ENCODE results near the gene GOLGA3. TPM values are rescaled to one million over a fixed set of nuclear protein-coding genes. Genes with fewer than 3 reads are reported as not detected.

Gene GOLGA3
- polyA plus RNA-seq, 1 donor (not counting 4 experiments of a cell fraction or from before 2014, with no cell fraction given): 11.0 TPM

- Histone ChIP-seq H3K4me3 (ENCODE audit: control insufficient read depth in 2 of 3, extremely low read depth in 1 of 3, insufficient read depth in 2 of 3, low read depth in 1 of 3, low read length in 3 of 3) (no peak overlapping the region), H3K4me1 (ENCODE audit: control insufficient read depth, extremely low read depth, insufficient read depth, low read length) (no peaks in the 10 kb centered on the region), H4K20me1 (ENCODE audit: control insufficient read depth, extremely low read depth, insufficient read depth, low read length) (peaks cover 5% of the 10 kb centered on the region), H3K9ac (ENCODE audit: control insufficient read depth, extremely low read depth, insufficient read depth, low read length) (no peak overlapping the region), H2AFZ (ENCODE audit: control insufficient read depth, low read length) (no peak overlapping the region), H3K79me2 (ENCODE audit: control insufficient read depth, insufficient read depth, low read length) (no peaks in the 10 kb centered on the region), H3K9me3 (ENCODE audit: control insufficient read depth, low read depth, low read length) (no peaks in the 10 kb centered on the region), H3K27me3 (ENCODE audit: control insufficient read depth, extremely low read depth, insufficient read depth, low read length) (no peaks in the 10 kb centered on the region), H3K36me3 (ENCODE audit: control insufficient read depth in 2 of 2, extremely low read depth in 1 of 2, insufficient read depth in 2 of 2, low read length in 2 of 2) (peaks cover 19 to 30% of the 10 kb centered on the region in 2 experiments), H3K4me2 (ENCODE audit: control insufficient read depth, extremely low read depth, insufficient read depth, low read depth, low read length) (no peak overlapping the region), H3K9me1 (ENCODE audit: control insufficient read depth, extremely low read depth, insufficient read depth, low read length) (no peaks in the 10 kb centered on the region), H3K27ac (ENCODE audit: control insufficient read depth, insufficient read depth, low read length) (no peak overlapping the region)
- FAIRE-seq (no peak), DNase-seq (ENCODE audit: low read depth, low spot score) (no peak)
- dilution Hi-C loops (cut with MboI; ENCODE audit: extremely low pct_ligation_motif_present, low sequenced_read_pairs): no loop called here
- TF ChIP-seq EZH2 (IDR thresholded peaks at IDR 0.05; ENCODE audit: low read length): no peak
- TF ChIP-seq CTCF (optimal IDR thresholded peaks at IDR 0.05 in 1 of 3, IDR thresholded peaks at IDR 0.05 in 1 of 3, conservative IDR thresholded peaks at IDR 0.05 in 1 of 3; ENCODE audit: extremely low read depth in 1 of 3, insufficient read depth in 2 of 3, low read length in 3 of 3): no peak
These were observed 11.9 kb upstream of the GOLGA3 start for GRCh38 chr12:132840536-132840935.

DNA sequence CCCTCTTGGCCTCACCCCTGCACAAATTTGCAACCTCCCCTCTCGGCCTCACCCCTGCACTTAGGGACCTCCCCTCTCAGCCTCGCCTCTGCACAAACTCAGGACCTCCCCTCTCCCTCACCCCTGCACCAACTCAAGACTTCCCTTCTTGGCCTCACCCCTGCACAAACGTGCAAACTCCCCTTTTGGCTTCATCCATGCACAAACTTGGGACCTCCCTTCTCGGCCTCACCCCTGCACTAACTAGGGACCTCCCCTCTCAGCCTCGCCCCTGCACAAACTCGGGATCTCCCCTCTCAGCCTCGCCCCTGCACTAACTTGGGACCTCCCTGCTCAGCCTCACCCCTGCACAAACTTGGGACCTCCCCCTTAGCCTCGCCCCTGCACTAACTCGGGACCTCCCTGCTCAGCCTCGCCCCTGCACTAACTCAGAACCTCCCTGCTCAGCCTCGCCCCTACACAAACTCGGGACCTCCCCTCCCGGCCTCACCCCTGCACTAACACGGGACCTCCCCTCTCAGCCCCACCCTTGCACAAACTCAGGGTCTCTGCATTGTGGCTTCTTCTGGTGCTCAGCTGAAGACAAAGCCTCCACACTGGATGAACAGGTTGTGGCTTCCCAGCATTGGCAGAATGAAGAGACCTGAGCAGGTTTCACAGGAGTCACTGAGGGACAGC, 11.0 kb upstream of the GOLGA3 start:
- Histone ChIP-seq H3K4me1 (ENCODE audit: control insufficient read depth, extremely low read depth, insufficient read depth, low read length) (no peaks in the 10 kb centered on the region), H3K9ac (ENCODE audit: control insufficient read depth, extremely low read depth, insufficient read depth, low read length) (no peak overlapping the region), H4K20me1 (ENCODE audit: control insufficient read depth, extremely low read depth, insufficient read depth, low read length) (peaks cover 5% of the 10 kb centered on the region), H3K27ac (ENCODE audit: control insufficient read depth, insufficient read depth, low read length) (no peak overlapping the region), H3K9me3 (ENCODE audit: control insufficient read depth, low read depth, low read length) (no peaks in the 10 kb centered on the region), H3K79me2 (ENCODE audit: control insufficient read depth, insufficient read depth, low read length) (no peaks in the 10 kb centered on the region), H3K36me3 (ENCODE audit: control insufficient read depth in 2 of 2, extremely low read depth in 1 of 2, insufficient read depth in 2 of 2, low read length in 2 of 2) (peaks cover 18 to 30% of the 10 kb centered on the region in 2 experiments), H3K27me3 (ENCODE audit: control insufficient read depth, extremely low read depth, insufficient read depth, low read length) (no peaks in the 10 kb centered on the region), H2AFZ (ENCODE audit: control insufficient read depth, low read length) (no peak overlapping the region), H3K4me3 (ENCODE audit: control insufficient read depth in 2 of 3, extremely low read depth in 1 of 3, insufficient read depth in 2 of 3, low read depth in 1 of 3, low read length in 3 of 3) (no peak overlapping the region), H3K9me1 (ENCODE audit: control insufficient read depth, extremely low read depth, insufficient read depth, low read length) (no peaks in the 10 kb centered on the region), H3K4me2 (ENCODE audit: control insufficient read depth, extremely low read depth, insufficient read depth, low read depth, low read length) (no peak overlapping the region)
- DNase-seq (ENCODE audit: low read depth, low spot score): no peak
- no peak for TF ChIP-seq CTCF (optimal IDR thresholded peaks at IDR 0.05 in 1 of 3, IDR thresholded peaks at IDR 0.05 in 1 of 3, conservative IDR thresholded peaks at IDR 0.05 in 1 of 3; ENCODE audit: extremely low read depth in 1 of 3, insufficient read depth in 2 of 3, low read length in 3 of 3)
- no peak for TF ChIP-seq EZH2 (IDR thresholded peaks at IDR 0.05; ENCODE audit: low read length)
- FAIRE-seq: no peak
- dilution Hi-C loops (cut with MboI; ENCODE audit: extremely low pct_ligation_motif_present, low sequenced_read_pairs): no loop called here

Measured in keratinocyte (primary cell).